PFSK-1 (cell line): Measurements from ENCODE around the gene PML.
A peak's percentile ranks its signal among the peaks of the same experiment; 100 is the strongest.

Experiments used
- FOXP2 ChIP-seq: optimal IDR thresholded peaks from 2 replicates; pipeline ENCODE3; 2011; ENCODE audit warnings: borderline replicate concordance, control low read depth, inconsistent platforms; ENCODE audit not compliant: insufficient read depth; ENCODE audit errors: extremely low read length, extremely low read depth
- POLR2AphosphoS5 ChIP-seq: IDR thresholded peaks from 2 replicates; pipeline ENCODE4 v1.6.1; 2012; ENCODE audit warnings: low read depth, mild to moderate bottlenecking, control low read depth, low read length, moderate library complexity
- REST ChIP-seq, 2 experiments: IDR thresholded peaks; 2 replicates each; pipeline versions ENCODE4 v1.6.1 to v1.8.0; 2011 to 2012; ENCODE audit warnings: low read depth in 2 of 2, low read length in 2 of 2, control low read depth in 1 of 2, inconsistent platforms in 1 of 2, mild to moderate bottlenecking in 1 of 2, moderate library complexity in 1 of 2; ENCODE audit not compliant: insufficient read depth in 1 of 2
- SIN3A ChIP-seq: IDR thresholded peaks from 2 replicates; pipeline ENCODE4 v1.6.1; 2012; ENCODE audit warnings: mild to moderate bottlenecking, low read length, moderate library complexity, borderline replicate concordance; ENCODE audit not compliant: insufficient read depth
- TAF1 ChIP-seq: IDR thresholded peaks from 2 replicates; pipeline ENCODE4 v1.6.1; 2012; ENCODE audit warnings: low read length, control low read depth, borderline replicate concordance; ENCODE audit not compliant: insufficient read depth

The PML gene

GRCh38 chr15:73955861-73956742 lies 38.4 kb upstream of the PML start:
- TF ChIP-seq TAF1 (no peak), SIN3A (no peak), POLR2AphosphoS5 (no peak)

- TF ChIP-seq POLR2AphosphoS5 (no peak), TAF1 (no peak), REST (IDR thresholded peaks at IDR 0.05; ENCODE audit: insufficient read depth in 1 of 2, low read depth in 2 of 2, low read length in 2 of 2) (no peak), FOXP2 (peak; percentile 66), SIN3A (no peak)
Observed at GRCh38 chr15:73956743-73957135, 37.8 kb upstream of the PML start.

GRCh38 chr15:73957276-73957675 lies 37.2 kb upstream of the PML start:
- TF ChIP-seq REST (IDR thresholded peaks at IDR 0.05; ENCODE audit: insufficient read depth in 1 of 2, low read depth in 2 of 2, low read length in 2 of 2) (no peak), POLR2AphosphoS5 (no peak), SIN3A (no peak), FOXP2 (no peak), TAF1 (no peak)

- TF ChIP-seq REST (IDR thresholded peaks at IDR 0.05; ENCODE audit: insufficient read depth in 1 of 2, low read depth in 2 of 2, low read length in 2 of 2) = no peak
- no peak for TF ChIP-seq SIN3A
- no peak for TF ChIP-seq TAF1
- TF ChIP-seq FOXP2 = no peak
- no peak for TF ChIP-seq POLR2AphosphoS5
Observed at GRCh38 chr15:73957785-73958184, 36.7 kb upstream of the PML start.

GRCh38 chr15:73959012-73959581 lies 35.4 kb upstream of the PML start:
- TF ChIP-seq REST (IDR thresholded peaks at IDR 0.05; ENCODE audit: insufficient read depth in 1 of 2, low read depth in 2 of 2, low read length in 2 of 2) (no peak), TAF1 (no peak), SIN3A (no peak), FOXP2 (no peak), POLR2AphosphoS5 (no peak)
